NCI-H510A (cell line): Measurements from ENCODE around the gene ASIC2.

Source experiments
- DNase-seq: peaks from one replicate; lab custom pipeline; 2025; lab: John Stamatoyannopoulos, UW

ASIC2 gene

GRCh38 chr17:33113276-33113990 lies 179.7 kb downstream of the ASIC2 start:
- DNase-seq, result no peak

- DNase-seq, result no peak
These were observed 180.3 kb downstream of the ASIC2 start for GRCh38 chr17:33112763-33113162.

GRCh38 chr17:33109336-33110072 lies 183.6 kb downstream of the ASIC2 start:
- DNase-seq, result no peak

DNA sequence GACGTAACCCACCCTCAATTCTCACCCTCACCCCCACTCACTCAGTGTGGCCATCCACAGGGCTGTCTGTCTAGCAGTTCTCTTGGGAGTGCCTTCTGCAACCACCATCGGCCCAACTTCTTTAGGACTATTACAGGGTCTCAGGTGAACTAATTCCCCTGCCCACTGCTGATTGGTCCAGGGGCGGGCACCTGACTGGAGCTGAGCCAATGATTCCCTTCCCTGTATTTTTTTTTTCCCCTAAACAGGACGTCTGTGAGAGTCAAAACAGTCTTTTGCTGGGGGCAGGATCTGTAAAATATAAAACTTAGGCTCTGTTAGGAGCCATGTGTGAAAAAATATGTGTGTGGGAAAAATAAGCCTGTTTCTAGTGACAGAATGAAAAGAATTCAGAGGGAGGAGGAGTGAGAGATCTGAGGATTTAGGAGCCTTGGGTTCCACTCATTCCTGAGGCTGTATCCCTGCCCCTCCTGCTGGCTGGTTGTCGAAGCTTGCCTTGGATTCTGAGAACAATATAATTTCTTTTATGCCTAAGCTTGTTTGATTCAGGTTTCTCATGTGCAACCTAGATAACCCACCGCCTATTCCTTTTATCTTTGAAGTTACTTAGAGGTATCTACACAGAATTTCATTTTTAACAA lies 186.4 kb downstream of the ASIC2 start:
- DNase-seq, result no peak

GRCh38 chr17:33105911-33106310 lies 187.2 kb downstream of the ASIC2 start:
- no peak for DNase-seq

GRCh38 chr17:33099906-33100305 lies 193.2 kb downstream of the ASIC2 start:
- DNase-seq, result no peak

DNA sequence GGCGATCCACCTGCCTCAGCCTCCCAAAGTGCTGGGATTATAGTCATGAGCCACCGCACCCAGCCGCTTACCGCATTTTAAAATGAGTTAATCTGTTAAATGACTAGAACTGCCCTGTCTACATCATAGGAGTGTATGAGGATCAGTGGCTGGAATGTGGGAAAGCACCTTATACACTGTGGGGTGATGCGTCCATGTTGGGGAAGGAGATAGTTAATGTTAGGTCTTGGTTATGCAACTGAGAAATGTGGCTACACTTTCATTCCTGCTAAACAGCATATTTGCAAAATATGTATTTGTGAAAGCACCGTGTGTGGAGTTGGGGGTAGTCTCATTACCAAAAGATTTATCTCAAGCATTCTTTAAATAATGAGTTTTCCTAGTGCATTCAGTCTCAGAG lies 193.8 kb downstream of the ASIC2 start:
- DNase-seq, result no peak

- DNase-seq, result no peak
These were observed 195.7 kb downstream of the ASIC2 start for GRCh38 chr17:33097411-33097810.

- DNase-seq, result no peak
These were observed 196.9 kb downstream of the ASIC2 start for GRCh38 chr17:33096161-33096560.

- DNase-seq, result no peak
These were observed 201.8 kb downstream of the ASIC2 start for GRCh38 chr17:33091271-33091670.

DNA sequence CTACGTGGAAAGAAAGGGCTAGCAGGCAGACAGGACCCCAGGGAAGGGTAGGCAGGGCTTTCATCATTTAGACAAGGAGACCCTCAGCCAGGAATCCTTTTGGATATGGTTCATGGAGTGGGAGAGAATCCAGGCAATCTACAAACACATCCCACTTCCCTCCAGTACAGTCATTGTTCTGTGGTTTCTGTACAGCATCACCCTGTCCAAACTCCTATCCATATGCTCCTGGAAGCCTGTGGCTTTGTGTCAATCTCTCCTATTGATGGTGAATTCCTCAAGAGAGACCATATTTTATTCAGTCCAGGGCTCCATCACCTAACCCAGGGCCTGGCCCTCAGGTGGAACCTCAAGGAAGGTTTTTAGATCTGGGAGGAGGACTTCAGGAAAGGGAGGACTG lies 202.3 kb downstream of the ASIC2 start:
- no peak for DNase-seq

DNA sequence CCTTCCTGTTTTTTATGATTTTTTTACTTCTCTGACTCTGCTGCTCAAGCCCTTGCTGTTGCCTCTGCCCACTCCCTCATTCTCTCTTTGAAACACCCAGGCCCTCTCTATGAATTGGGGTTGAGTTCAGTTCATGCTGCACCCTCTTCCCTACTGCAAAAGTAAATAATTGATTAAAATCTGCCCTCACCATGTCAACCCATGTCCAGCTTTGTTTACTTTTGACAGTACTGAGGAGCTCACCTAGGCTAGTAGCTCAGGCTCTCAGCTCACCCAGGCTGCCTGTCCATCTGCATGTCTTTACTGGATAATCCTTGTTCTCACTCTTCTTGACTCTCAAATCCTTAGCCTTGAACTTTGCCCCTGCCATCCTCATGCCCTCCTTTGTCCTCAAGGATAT lies 206.2 kb downstream of the ASIC2 start:
- DNase-seq, result no peak

- no peak for DNase-seq
These were observed 207.1 kb downstream of the ASIC2 start for GRCh38 chr17:33086041-33086440.

DNA sequence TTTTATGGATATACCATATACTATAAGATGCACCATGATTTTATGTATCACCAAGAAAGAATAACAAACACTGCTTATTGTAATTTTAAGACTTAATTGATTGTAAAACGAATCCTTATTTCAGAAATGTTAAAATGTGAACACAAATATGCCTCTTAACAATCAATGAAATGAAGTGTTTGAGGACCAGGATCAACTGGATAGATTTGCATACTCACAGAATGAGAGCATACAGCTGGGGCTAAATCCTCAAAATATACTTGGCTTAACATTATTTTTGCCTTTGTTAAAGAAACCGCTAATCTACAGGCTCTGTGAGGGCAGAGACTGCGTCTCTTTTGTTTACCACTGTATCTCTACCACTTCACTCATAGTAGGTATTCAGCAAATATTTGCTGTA lies 207.8 kb downstream of the ASIC2 start:
- no peak for DNase-seq

- DNase-seq, result no peak
These were observed 208.3 kb downstream of the ASIC2 start for GRCh38 chr17:33084755-33085154.

DNA sequence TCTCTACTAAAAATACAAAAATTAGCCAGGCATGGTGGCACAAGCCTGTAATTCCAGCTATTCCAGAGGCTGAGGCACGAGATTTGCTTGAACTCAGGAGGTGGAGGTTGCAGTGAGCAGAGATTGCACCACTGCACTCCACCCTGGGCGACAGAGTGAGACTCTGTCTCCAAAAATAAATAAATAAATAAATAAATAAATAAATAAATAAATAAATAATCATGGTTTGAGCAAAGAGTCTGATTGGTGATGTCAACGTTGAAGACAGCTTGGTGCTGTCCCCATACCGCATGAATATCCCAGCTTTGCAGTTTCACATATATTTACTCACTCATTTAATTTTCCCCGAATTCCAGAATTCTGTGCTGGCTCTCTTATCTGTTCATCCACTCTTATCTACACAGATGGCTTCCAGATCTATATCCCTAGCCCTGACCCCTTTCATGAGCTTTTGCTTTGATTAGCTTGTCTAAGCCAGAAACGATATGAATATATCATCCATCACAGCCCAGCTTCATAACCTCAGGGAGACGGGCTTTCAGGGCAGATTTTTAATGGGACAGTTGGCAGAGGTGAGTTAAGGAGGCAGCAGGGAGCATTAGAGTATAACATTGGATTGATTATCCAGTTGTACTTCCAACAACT lies 210.4 kb downstream of the ASIC2 start:
- no peak for DNase-seq

DNA sequence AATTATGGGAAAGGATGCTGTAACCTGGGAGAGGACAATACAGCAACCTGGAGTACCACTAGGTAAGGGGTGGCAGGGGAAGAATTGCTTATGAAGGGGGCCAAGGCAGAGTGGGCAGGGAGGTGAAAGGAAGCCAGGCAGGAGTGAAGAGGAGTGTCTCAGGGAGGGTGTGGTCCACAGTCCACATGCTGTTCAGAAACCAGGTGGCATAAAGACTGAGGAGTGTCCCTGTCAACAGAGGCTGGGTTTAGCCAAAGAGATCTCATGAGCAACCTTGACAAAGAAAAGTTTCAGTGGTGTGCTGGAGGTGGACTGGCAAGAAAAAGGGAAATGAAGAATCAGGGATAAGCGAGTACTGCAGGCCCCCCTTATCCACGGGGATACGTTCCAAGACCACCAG lies 213.0 kb downstream of the ASIC2 start:
- DNase-seq, result no peak

DNA sequence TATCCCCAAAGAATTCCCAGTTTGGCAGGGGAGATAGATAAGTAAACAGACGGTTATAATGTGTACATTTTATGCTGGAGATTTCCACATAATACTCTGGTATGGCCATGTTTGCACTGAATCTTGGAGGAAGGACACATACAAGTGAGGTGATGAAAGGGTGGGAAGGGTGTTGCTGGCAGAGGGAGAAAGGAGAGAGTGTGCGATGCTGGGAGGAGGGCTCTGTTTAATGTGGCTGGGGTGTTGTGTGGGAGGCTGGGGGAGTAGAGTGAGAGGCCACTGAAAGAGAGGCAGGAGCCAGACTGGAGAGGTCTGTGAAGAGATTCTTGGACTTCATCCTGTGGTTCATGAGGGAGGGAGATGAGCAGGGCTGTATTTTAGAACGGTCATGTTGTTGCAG lies 213.9 kb downstream of the ASIC2 start:
- DNase-seq, result no peak

- DNase-seq, result no peak
These were observed 216.1 kb downstream of the ASIC2 start for GRCh38 chr17:33076979-33077378.

- DNase-seq, result no peak
These were observed 219.7 kb downstream of the ASIC2 start for GRCh38 chr17:33073416-33073815.

- no peak for DNase-seq
These were observed 220.5 kb downstream of the ASIC2 start for GRCh38 chr17:33072421-33073161.

- no peak for DNase-seq
These were observed 221.4 kb downstream of the ASIC2 start for GRCh38 chr17:33071656-33072055.
